Smooth muscle cell (in vitro differentiated cells): ENCODE results near the gene MDH1B. TPM values are rescaled to one million over a fixed set of nuclear protein-coding genes. Genes with fewer than 3 reads are reported as not detected.
A peak's percentile ranks its signal among the peaks of the same experiment; 100 is the strongest.

ENCODE experiments used
- DNase-seq: peaks from one replicate; lab custom pipeline; 2025; ENCODE audit not compliant: unreplicated experiment; lab: John Stamatoyannopoulos, UW
- H2AFZ ChIP-seq: fragments of 200-600 bp; sonication (generic); 2 replicates; pipeline ENCODE4 v1.6.0; 2016; ENCODE audit warnings: antibody characterized with exemption, low read depth, mild to moderate bottlenecking
- H3F3A ChIP-seq: fragments of 200-600 bp; sonication (generic); 2 replicates; pipeline ENCODE4 v1.6.0; 2017; ENCODE audit warnings: antibody characterized with exemption, low read depth
- H3K27ac ChIP-seq: fragments of 200-600 bp; sonication (generic); 2 replicates; pipeline ENCODE4 v1.5.1; 2016; ENCODE audit warnings: low read depth, mild to moderate bottlenecking
- H3K27me3 ChIP-seq: fragments of 200-600 bp; sonication (generic); 2 replicates; pipeline ENCODE4 v1.6.1; 2016; ENCODE audit warnings: low read depth, mild to moderate bottlenecking
- H3K36me3 ChIP-seq: fragments of 200-600 bp; sonication (generic); 2 replicates; pipeline ENCODE4 v1.5.1; 2016; ENCODE audit warnings: low read depth
- H3K4me1 ChIP-seq: fragments of 200-600 bp; sonication (generic); 2 replicates; pipeline ENCODE4 v1.5.1; 2016; ENCODE audit warnings: low read depth
- H3K4me2 ChIP-seq: fragments of 200-600 bp; sonication (generic); 2 replicates; pipeline ENCODE4 v1.6.0; 2016; ENCODE audit warnings: mild to moderate bottlenecking
- H3K4me3 ChIP-seq: fragments of 200-600 bp; sonication (generic); 2 replicates; pipeline ENCODE4 v1.5.1; 2016; ENCODE audit warnings: mild to moderate bottlenecking
- H3K79me2 ChIP-seq: fragments of 200-600 bp; sonication (generic); 2 replicates; pipeline ENCODE4 v1.6.0; 2016; ENCODE audit warnings: low read depth, mild to moderate bottlenecking
- H3K9ac ChIP-seq: fragments of 200-600 bp; sonication (generic); 2 replicates; pipeline ENCODE4 v1.6.0; 2016; ENCODE audit warnings: low read depth
- H3K9me3 ChIP-seq: fragments of 200-600 bp; sonication (generic); replicated peaks from 2 replicates; pipeline ENCODE4 v1.5.1; 2016; ENCODE audit warnings: low read depth
- H4K20me1 ChIP-seq: fragments of 200-600 bp; sonication (generic); 2 replicates; pipeline ENCODE4 v1.6.0; 2016; ENCODE audit warnings: low read depth
- WGBS: methylation state at CpG from one replicate; pipeline ENCODE4 v1.1.7; 2016; ENCODE audit warnings: low lambda C conversion rate; 5-methylcytosine and 5-hydroxymethylcytosine counted together
- polyA plus RNA-seq: library from polyadenylated mRNA; unstranded; fragments of >200 nt; fragmentation: Nextera tagmentation; extraction: Ambion mirVana; gene quantifications from 2 replicates; pipeline ENCODE4 v1.2.1, GENCODE V29; 2016
- total RNA-seq: library from RNA; depleted of rRNA; stranded (reverse); fragments of >200 nt; gene quantifications from 2 replicates; pipeline ENCODE4 v1.2.3, GENCODE V29; 2014
- TF ChIP-seq, protein P1 (sequence below): fragments of 200-600 bp; sonication (generic); IDR thresholded peaks from 2 replicates; pipeline ENCODE4 v1.5.1; 2017; ENCODE audit warnings: borderline replicate concordance, mild to moderate bottlenecking, antibody characterized with exemption; ENCODE audit not compliant: insufficient read depth, poor library complexity, severe bottlenecking

The MDH1B gene
- total and polyA plus RNA-seq, 2 experiments from 2014 or later, result 0.13 to 0.15 TPM

DNA sequence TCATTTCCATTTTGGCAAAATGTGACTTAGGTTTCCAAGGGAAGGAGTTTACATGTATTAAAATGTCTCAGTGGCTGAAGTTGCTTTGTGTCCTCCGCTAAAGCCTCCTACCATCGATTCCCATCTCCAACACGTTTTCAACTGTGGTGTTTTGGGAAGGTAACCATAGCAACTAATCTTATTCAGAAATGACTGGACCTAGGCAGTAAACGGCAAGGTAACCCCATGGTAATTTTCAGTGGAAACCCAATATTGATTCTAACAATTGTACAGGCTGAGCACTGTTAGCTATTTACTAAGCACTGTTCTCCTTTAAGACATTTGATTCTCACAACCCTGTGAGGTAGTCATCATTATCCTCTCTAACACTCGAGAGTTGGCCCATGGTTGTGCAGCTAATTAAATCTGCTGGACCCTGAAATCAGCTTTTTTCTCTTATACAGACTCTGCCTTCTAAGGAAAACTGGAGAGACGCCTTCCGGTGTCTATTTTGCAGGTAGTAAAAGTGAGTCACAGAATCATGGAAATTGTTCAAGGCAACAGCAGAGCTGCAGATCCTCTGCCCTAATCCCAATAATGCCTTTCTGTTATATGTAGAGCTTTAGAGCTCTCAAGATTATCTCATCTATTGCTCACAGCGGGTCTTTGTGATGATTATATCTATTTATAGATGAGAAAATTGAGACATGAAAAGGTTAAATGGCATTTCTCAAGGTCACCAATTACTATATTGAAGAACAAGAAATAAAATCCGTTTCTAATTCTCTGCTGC lies 36.5 kb upstream of the MDH1B start:
- Histone ChIP-seq H3K27me3 (no peaks in the 10 kb centered on the region), H3K79me2 (no peaks in the 10 kb centered on the region), H3K4me3 (no peak overlapping the region), H3F3A (no peaks in the 10 kb centered on the region), H3K9ac (no peak overlapping the region), H3K36me3 (no peaks in the 10 kb centered on the region), H3K9me3 (no peaks in the 10 kb centered on the region), H2AFZ (no peak overlapping the region), H3K27ac (no peak overlapping the region), H3K4me2 (no peak overlapping the region), H4K20me1 (no peaks in the 10 kb centered on the region), H3K4me1 (no peaks in the 10 kb centered on the region)
- 56% methylated on average over 9 of the region's 9 CpGs for WGBS
- DNase-seq, result no peak
- TF ChIP-seq, protein P1, sequence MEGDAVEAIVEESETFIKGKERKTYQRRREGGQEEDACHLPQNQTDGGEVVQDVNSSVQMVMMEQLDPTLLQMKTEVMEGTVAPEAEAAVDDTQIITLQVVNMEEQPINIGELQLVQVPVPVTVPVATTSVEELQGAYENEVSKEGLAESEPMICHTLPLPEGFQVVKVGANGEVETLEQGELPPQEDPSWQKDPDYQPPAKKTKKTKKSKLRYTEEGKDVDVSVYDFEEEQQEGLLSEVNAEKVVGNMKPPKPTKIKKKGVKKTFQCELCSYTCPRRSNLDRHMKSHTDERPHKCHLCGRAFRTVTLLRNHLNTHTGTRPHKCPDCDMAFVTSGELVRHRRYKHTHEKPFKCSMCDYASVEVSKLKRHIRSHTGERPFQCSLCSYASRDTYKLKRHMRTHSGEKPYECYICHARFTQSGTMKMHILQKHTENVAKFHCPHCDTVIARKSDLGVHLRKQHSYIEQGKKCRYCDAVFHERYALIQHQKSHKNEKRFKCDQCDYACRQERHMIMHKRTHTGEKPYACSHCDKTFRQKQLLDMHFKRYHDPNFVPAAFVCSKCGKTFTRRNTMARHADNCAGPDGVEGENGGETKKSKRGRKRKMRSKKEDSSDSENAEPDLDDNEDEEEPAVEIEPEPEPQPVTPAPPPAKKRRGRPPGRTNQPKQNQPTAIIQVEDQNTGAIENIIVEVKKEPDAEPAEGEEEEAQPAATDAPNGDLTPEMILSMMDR, result no peak

DNA sequence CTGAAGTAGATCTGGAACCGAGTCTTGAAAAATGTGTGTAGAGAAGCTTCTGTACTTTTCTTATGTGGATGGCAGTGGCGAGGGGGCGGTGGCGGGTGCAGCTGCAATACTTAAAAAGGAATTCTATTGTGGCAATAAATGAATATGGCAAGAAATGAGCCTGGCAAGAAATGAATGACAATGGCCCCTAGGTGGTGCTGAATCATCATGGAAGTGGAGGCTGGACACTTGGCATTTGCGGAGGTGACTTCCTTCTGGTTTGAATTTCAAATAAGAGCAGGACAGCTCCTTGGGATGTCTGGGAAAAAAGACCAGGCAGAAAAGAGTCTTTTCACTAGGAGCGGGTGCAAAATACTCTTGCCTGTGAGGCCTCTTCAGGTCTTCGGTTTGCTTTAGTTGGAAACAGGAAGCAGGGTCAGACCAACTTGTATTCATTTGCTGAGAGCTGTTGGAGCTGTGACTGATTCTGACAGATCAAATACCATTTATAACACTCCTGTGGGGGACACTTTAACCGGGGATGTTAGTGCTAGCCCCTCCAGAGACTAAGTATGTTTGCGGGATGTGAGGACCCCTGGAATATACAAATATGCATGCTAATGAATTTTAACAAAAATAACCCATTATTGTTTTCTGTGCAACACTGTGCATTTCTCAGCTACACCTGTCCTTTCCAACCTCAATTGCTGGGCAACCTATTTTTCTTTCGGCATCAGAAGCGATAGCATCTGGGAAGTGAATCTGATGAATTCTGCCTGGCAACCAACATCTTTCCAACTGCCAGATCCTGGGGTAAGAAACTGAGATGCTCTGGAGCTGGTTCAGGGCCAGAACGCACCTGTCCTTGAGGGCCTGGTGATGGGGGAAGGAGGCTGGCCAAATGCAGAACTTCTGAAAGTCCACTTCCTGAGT lies 35.6 kb upstream of the MDH1B start:
- 42% methylated on average over 12 of the region's 12 CpGs for WGBS
- H3K79me2 ChIP-seq, result no peaks in the 10 kb centered on the region
- TF ChIP-seq, protein P1, result peak; percentile 66
- no peaks in the 10 kb centered on the region for H3K36me3 ChIP-seq
- no peaks in the 10 kb centered on the region for H3K9me3 ChIP-seq
- no peak overlapping the region for H3K4me3 ChIP-seq
- no peak overlapping the region for H3K27ac ChIP-seq
- no peaks in the 10 kb centered on the region for H3K4me1 ChIP-seq
- H2AFZ ChIP-seq, result no peak overlapping the region
- H3K4me2 ChIP-seq, result no peak overlapping the region
- no peak for DNase-seq
- H3K27me3 ChIP-seq, result no peaks in the 10 kb centered on the region
- no peaks in the 10 kb centered on the region for H3F3A ChIP-seq
- H4K20me1 ChIP-seq, result no peaks in the 10 kb centered on the region
- no peak overlapping the region for H3K9ac ChIP-seq

DNA sequence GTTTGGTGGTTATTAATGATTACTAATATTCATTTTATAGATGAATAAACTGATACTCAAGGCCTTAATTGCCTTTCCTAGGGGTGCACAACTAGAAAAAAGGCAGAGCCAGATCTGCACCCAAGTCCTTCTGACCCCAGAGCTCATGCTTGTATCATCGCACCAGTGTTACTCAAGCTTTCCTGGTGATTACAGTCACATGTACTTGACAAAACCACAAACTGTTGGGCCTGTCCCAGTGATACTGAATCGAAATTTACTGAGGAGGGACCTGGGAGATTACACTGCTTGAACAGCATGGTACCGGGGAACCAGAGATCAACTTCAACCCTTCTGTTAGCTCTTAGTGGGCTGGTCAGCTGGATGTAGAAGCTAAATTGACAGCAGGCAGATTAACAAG lies 34.0 kb upstream of the MDH1B start:
- H3K27me3 ChIP-seq, result no peaks in the 10 kb centered on the region
- WGBS, result 61% methylated on average over 3 of the region's 3 CpGs
- no peaks in the 10 kb centered on the region for H3K79me2 ChIP-seq
- TF ChIP-seq, protein P1, result no peak
- H3K27ac ChIP-seq, result no peak overlapping the region
- no peak overlapping the region for H3K4me2 ChIP-seq
- H3K36me3 ChIP-seq, result no peaks in the 10 kb centered on the region
- H3K9me3 ChIP-seq, result no peaks in the 10 kb centered on the region
- H3K4me3 ChIP-seq, result no peak overlapping the region
- no peaks in the 10 kb centered on the region for H3K4me1 ChIP-seq
- no peak for DNase-seq
- no peaks in the 10 kb centered on the region for H4K20me1 ChIP-seq
- no peaks in the 10 kb centered on the region for H3F3A ChIP-seq
- H2AFZ ChIP-seq, result no peak overlapping the region
- H3K9ac ChIP-seq, result no peak overlapping the region
